Mucosa of gallbladder (tissue), 1 donor: ENCODE data around the gene TRAPPC12. TPM values are rescaled to one million over a fixed set of nuclear protein-coding genes. Genes with fewer than 3 reads are reported as not detected.
"Not testable (repeated sequence)": the region's sequence is repeated elsewhere in the genome, so short reads cannot be mapped to it uniquely, and the experiment has no call there.

Experiments used
- DNase-seq: peaks from one replicate; pipeline ENCODE4 v3.0.0-alpha.2; 2020; ENCODE audit warnings: low spot score
- total RNA-seq: library from RNA; stranded (reverse); gene quantifications from one replicate; pipeline ENCODE4 v1.2.1, GENCODE V29; 2021
- donor health status: DM: no; HTN: no; CAD: no.

The TRAPPC12 gene
- total RNA-seq, result 111 TPM

DNA sequence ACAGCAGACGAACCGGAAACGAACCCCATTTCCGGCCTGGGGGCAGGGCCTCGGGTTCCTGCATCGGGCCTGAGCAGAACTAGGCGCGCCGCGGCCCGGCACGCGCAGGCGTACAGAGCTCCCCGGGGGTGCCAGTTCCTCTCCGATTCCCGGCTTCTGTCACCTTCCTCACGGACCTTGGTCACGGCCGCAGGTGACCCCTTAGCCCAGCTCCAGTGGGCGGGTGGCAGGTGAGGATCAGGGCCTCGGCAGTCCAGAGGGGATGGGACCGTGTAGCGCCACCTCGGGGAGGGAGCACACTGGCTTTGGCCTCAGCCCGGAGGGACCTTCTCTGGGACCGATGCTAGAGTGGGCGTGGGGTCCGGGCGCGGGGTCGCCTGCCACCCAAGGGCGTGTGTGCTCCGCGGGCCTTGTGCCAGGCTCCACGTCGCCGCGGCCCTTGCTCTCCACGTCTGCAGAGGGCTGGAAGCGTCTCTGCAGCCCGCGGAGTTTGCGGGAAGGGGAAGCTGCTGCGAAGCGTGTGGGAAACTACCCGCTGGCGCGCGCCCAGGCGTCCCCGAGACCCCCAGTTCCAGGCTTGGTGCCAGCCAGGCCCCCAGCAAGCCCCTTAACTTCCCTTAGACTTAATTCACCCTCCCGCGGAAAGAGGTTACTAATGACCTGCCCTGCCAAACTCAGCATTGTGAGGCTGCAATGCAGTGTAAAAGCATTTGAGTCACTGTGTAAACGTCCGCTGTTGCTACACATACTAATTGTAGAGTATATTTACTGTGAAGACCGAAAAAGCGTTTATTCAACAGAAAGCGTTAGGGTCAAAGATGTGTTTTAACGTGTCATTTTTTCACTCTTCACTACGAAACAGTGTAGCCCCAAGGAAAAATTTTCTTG is at the start of gene TRAPPC12:
Gene TRAPPC12 (plus strand): TSS at position 48 of the 888 bp plus-strand sequence. CDS start 7,930 bp downstream, outside the sequence.
- peak; percentile 91 for DNase-seq

DNA sequence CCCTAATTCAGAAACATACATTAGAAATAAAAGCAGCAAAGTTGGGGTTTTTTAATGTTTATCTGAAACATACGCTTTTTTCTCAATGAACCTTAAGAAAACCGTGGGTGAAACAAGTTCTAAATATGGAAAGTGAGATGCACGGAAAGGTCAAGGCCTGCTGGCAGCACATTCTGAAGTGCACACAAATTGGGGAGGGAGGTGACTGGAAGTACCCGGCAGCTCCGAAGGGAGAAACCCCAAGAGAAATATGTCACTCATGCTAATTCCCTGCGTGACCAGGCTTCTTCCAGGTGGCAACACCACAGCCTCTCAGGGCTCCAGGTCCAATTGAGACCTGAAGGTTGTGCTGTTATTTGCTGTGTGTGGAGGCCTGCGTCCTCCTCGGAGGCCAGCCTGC is 47.4 kb upstream of the TRAPPC12 start:
- DNase-seq, result no peak

DNA sequence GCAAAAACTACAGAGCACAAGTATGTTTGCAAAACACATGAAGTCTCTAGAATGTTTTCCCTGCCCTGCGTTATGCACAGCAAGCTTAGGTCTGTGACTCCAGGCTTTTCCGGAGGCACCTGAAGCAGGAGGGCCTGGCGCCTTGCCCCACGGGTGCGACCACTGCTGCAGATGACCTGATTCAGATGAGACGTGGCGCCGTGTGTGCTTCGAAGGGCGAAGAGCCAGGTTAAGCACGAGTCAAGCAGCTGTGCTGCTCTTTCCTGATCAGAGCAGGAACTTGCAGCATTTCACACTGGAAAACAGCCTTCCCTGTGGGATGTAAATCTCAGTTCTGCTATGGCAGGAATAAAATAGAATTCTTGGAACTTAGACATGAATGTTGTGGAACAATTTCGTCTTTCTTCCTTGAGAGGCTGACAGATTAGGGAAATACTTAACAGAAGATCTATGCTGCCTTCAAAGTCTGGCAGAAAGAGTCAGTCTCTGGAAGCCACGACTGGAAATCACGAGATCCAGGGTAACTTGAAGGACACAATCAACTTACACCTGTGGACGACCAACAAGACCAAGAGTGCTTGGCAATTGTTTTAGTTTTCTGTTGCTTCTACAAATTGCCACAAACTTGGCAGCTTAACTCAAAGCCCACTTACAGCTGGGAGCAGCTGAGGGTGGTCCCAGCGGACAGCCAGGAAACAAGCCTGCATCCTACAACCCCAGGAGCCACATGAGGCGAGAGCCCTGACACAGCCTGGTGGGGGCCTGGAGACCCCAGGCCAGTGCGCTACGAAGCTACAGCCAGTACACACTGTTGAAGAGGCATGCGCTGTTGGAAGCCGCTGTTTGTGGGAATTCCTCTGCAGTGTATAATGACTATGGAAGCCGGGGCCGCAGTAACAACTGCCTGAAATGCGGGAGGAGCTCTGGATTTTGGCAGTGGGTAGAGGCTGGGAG is 44.8 kb upstream of the TRAPPC12 start:
- DNase-seq, result no peak

DNA sequence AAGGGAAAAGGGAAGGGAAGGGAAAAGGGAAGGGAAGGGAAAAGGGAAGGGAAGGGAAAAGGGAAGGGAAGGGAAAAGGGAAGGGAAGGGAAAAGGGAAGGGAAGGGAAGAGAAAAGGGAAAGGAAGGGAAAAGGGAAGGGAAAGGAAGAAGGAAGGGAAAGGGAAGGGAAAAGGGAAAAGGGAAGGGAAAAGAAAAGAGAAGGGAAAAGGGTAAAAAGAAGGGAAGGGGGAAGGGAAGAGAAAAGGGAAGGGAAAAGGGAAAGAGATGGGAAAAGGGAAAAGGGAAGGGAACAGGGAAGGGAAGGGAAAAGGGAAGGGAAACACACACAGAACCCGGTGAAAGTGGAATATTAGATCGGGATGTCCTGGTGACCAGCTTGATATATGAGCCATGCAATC is 42.6 kb upstream of the TRAPPC12 start:
- DNase-seq, result no peak

DNA sequence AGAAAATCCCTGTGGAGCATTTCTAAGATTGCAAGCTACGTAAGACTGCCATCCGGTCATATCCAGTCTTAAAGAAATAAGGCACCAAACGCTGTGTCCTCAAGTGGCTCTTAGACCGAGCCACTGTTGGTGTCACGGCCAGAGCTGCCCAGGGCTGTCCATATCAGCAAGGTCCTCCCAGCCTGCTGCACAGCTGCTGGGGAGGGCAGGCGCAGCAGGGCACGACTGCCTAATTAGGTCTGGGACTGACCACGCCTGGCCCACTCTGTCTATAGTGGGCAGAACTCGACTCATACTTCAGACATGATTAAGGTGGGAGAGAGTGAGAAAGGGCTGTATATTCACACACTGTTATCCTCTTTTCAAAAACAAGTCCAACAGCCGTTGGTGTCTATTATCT is 41.2 kb upstream of the TRAPPC12 start:
- no peak for DNase-seq

DNA sequence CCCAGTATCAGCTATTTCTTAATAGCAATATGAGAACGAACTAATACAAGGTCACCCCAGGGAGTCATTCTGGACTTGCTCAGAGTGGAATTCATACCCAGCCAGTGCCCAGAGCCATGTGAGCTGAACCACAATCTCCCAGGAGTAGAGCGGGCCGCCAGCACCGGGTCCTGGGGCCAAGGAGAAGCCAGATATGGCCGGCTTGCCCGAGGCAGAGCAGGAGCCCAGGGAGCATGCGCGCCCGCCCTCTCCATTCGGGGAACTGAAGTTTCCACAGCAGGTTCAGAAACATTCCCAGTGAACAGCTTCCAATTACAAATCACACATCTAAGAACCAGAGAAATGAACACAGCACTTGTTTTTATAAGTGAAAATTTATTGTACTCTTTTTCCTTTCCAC is 39.4 kb upstream of the TRAPPC12 start:
- DNase-seq, result no peak

DNA sequence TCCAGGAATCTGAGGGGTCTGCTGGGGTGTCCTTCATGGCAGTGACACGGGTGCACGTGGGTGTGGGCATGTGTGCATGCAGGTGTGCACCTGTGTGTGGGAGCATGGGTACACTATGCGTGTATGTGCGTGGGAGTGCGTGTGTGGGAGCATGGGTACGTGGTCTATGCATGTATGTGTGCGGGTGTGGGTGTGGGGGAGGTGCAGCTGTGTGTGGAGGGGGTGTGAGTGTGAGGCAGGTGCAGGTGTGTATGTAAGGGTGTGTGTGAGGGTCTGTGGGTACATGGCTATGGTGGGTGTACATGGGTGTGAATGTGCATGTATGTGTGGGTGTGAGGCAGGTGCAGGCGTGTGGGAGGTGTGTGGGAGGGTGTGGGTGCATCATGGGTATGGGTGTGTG is 38.2 kb upstream of the TRAPPC12 start:
- DNase-seq, result no peak

DNA sequence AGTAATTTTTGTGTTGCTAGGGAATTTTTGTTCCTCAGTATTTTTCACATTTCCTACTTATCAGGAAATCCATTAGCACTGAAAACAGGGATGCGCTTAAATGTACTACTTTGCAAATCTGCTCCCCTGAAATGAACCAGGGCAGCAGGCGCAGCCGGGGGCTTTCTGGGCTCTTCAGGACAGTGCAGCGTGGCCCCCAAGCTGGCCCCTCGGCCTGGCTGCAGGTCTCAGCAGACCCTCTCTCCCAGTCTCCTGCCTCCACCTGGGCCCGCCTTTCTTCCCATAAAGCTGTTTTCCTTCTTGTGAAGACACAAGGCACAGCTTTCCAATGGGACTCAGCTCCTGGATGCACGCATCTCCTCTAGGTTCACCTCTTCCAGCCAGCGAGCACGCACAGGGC is 37.2 kb upstream of the TRAPPC12 start:
- DNase-seq, result no peak

DNA sequence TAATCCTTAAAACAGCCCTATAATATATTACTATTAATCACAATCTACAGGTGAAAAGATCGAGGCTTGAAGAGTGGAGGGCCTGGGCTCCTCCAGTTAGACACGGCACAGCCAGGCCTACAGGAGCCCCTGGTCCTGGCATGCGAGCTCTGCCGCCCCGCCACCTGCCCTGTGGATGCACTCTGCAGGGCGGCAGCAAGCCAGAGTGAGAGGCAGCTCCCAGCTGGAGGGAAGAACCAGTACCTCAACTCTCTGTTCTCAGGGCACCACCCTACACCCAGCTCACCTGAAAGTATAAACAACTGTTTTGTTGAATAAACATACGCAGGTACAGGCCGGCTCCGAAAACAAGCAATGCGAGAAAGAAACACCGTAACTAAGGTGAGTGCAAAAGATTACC is 36.5 kb upstream of the TRAPPC12 start:
- no peak for DNase-seq

DNA sequence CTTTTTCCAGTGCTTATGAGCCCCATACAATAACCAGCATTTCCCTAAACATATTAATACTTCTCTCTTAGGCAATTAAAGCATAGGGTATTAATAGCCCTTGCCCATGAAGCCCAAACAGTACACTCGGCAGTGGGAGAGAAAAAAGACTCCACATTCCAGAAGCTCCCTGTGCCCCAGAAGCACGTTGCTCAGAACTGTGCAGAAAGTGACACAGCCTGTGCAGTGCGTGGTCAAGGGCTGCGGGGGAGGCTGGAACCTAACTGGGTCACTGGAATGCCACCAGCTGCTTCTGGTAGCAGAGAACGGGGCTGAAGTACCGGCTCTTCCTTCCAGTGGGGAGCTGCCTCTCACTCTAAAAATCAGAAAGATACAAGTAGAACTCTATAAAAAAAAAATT is 34.6 kb upstream of the TRAPPC12 start:
- no peak for DNase-seq

DNA sequence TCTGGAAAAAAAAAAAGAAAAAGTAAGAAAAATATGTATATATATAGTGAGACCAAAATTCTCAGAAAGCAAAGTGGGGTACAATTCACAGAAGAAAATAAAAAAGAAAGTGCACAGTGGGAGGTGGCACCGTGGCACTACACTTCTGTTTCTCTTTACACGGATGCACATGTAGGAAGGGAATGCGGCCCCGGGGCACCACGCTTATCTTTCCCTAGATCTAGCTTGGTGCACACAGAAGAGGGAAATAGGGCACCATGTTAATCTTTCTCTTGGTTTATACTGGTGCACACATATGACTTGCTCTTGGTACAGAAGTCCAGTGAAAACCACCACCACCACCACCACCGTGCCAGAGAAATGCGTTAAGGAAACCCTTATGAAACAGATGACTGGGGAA is 33.9 kb upstream of the TRAPPC12 start:
- no peak for DNase-seq

DNA sequence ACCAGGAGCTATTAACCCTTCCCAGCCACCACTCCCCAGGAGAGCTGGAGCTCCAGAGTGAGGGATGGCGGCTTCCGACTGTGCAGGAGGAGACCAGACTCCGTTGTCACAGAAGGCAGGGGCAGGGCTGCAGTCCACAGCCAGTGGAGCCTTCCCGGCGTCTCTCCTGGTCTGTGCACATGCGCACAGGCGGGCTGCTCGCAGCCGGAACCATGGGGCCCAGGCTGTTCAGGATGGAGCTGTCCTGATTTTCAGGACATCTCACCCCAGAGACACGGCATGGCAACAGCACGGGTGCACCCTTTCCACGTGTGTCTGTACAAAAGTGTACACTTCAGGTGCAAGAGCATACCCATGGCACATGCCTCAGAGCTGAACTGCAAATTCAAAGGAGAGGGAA is 30.7 kb upstream of the TRAPPC12 start:
- no peak for DNase-seq

DNA sequence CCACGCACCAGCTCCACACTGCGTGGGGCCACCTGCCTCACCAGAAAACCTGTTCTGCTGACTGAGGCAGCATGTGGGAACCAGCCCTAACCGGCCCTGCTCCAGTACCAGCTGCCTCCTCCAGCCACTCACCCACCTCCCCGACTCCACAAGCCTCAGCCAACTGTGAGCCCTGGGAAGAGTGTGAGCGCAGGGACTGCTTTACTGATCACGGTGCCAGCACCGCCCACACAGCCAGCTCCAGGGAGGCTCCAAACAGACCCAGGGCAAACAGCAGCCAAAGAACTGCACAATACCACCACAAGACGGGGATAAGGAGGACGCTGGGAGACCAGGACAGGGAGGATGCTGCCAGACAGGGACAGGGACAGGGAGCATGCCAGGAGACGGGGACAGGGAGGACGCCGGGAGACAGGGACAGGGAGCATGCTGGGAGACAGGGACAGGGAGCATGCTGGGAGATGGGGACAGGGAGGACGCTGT is 30.2 kb upstream of the TRAPPC12 start:
- no peak for DNase-seq

DNA sequence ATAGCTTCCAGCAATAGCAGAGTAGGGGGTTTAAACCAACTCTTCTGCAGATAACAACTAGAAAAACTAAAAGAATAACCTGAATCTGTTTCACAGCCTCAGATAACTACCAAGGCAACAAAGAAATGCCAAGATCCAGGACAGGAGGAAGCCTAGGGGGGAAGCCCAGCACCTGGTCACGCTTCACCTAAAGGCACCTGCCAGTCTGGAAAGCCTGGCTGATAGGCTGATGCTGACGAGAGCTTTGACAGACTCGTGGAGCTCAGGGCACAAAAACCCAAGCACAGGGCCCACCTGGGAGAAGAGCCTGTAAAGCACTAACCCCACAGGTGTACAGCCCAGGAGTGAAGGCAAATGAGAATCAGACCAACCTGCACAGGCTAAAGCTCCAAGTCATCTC is 24.5 kb upstream of the TRAPPC12 start:
- no peak for DNase-seq

DNA sequence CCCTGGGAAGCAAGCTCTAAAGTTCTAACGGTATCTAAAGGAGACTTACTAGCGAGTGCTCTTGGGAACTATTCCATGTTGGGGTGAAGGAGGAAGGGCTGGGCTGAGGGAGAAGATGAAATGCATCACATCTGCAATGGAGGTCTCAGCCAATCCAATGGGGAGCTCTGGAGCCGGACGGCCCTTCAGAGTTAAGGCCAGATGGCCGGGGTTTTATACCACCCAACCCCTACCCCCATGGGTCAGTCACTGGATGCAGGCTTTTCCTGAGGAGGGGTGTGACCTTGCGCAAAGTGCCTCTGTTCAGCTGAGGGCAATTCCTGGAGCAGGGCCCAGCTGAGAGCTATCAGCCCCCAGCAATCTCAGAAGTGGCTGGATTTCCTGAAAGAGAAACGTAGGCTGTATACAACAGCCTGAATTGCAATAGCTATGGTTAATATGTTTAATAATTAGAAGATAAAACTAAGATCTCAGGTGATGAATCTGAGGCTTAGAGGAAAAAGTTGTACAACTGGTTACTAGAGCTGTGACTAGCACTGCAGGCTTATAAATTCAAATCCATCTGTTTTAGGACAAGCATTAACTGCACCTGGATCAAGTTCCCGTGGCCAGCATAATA is 23.4 kb upstream of the TRAPPC12 start:
- DNase-seq, result no peak

DNA sequence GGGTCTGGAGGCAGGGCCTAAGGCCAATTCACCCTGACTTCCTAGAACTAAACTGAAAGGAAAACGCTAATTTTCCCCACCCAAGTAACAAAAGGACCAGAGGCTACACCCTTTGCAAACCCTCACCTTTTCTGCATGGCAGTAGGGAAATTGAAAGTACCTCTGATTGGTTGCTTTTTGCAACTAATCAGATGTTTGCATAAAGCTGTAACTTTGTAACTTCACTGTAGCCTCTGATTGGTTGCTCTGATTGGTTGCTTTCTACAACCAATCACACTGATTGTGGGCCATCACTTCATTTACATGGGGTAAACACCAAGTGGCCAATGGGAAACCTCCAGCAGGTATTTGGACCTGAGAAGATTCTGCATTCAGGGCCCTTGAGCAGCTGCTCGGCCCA is 22.7 kb upstream of the TRAPPC12 start:
- DNase-seq, result no peak

DNA sequence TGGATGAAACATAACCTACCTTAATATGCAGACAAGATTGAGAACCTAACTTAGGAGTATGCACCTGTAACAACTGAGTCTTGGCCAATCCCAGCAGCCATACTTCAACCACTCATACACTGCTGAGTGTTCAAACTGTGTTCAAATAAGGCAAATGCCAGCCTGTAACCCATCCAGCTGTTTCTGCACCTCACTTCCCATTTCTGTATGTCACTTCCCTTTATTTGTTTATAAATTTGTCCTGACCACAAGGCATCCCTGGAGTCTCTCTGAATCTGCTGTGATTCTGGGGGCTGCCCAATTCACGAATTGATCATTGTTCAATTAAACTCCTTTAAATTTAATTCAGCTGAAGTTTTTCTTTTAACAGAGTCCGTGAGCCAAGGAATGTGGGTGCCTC is 22.0 kb upstream of the TRAPPC12 start:
- DNase-seq, result not testable (repeated sequence)

DNA sequence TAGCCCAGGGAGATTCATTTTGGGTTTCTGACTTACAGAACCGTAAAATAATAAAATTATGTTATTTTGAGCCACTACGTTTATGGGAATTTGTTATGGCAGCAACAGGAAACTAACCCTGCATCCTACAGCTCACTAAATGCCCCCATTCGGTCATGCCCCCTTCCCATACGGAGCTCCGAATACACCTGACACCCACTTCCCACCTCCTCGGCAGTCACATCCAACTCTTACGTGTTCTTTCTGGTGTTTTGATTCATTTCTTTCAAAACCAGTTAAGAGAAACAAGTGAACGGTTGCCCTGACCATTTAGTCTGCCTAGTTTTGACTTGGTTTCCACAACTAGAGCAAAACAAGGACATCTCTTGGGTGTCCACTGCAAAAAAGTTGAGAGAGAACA is 21.6 kb upstream of the TRAPPC12 start:
- no peak for DNase-seq

DNA sequence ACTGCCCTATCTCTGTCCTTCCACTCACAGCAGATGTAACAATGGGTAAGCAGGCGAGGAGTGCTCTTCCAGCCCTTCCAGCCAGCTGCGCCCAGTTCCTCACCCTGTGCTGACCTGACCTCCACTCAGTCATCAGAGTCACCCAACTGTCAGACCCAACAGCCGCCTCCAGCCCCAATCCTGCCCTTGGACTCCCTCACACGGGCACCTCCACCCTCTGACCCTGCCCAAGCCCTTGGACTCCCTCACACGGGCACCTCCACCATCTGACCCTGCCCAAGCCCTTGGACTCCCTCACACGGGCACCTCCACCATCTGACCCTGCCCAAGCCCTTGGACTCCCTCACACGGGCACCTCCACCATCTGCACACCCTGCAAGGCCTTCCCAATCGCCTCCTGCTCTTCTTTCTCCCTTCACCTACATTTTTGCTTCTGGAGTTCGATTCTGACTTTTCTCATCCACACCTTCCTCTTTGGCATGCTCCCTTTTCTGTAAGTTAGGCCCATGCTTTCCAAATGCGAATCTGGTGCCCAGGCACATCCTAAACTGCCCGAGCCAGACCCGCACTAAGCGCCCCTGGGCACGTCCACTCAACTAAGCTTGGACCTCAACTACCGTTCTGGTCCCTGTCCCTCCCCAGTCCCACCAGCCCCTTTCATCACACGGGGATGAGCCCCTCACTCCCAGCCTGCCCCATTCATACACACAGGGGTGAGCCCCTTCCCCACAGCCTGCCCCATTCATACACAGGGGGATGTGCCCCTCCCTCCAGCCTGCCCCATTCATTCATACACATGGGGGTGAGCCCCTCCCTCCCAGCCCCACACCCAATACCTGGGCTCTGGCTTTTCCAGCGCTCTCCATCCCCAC is 17.7 kb upstream of the TRAPPC12 start:
- no peak for DNase-seq

DNA sequence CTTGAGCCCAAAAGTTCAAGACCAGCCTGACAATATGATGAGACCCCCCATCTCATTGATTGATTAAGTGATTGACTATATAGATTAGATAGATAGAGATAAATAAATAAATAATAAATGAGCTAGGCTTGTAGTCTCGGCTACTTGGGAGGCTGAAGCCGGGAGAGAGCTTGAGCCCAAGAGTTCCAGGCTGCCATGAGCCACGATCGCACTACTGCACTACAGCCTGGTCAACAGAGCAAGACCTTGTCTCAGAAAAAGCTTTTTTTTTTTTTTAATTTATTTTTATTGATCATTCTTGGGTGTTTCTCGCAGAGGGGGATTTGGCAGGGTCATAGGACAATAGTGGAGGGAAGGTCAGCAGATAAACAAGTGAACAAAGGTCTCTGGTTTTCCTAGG is 14.3 kb upstream of the TRAPPC12 start:
- no peak for DNase-seq

DNA sequence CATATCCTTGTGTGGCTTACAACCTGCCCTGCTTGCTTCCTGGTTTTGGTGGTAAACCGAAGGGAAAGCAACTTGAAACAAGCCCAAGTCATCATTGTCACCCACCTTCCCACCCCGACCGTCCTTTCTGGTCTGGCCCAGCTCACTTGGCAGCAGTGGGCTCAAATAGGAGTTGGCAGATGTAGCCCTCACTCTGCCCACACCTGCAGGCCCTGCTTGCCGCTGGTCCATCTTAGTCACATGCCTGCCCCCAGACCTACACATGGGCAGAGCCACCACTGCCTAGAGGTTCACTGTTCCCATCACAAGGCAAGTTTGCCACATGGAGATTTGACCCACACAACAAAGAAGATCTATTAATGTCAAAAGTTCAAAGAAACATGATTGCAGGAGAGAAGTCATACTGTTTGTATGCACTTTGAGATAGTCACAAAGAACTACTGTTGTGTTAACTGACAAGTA is 11.2 kb upstream of the TRAPPC12 start:
- no peak for DNase-seq
